CD14-positive monocyte (primary cell): ENCODE data around the gene TSSK2. TPM values are rescaled to one million over a fixed set of nuclear protein-coding genes. Genes with fewer than 3 reads are reported as not detected.

Experiments used
- DNase-seq, 3 donors: peaks; one replicate each; pipeline ENCODE4 v3.0.0-alpha.2; 2011 to 2022
- H2AFZ ChIP-seq: 2 replicates; pipeline ENCODE4 v1.6.0; 2012; ENCODE audit warnings: mild to moderate bottlenecking, low read depth, low read length, inconsistent platforms; ENCODE audit not compliant: insufficient read depth, poor library complexity, severe bottlenecking
- H3K27ac ChIP-seq, 2 donors: 1 replicate in 1 of 2; 2 replicates in 1 of 2; pipeline ENCODE4 v1.5.1; 2012 to 2013; ENCODE audit warnings: low read length in 2 of 2, control low read depth in 1 of 2, inconsistent platforms in 1 of 2, low read depth in 1 of 2, mild to moderate bottlenecking in 1 of 2
- H3K27me3 ChIP-seq, 2 donors: one replicate each; pipeline versions ENCODE4 v1.6.0 to v1.6.1; 2011 to 2013; ENCODE audit warnings: low read length in 2 of 2; ENCODE audit not compliant: control insufficient read depth in 2 of 2, insufficient read depth in 2 of 2
- H3K36me3 ChIP-seq, 2 donors: replicated peaks in 1 of 2; 1 replicate in 1 of 2; 2 replicates in 1 of 2; pipeline versions ENCODE4 v1.5.1 to v1.6.1; 2012 to 2013; ENCODE audit warnings: low read length in 2 of 2, control low read depth in 1 of 2, inconsistent platforms in 1 of 2, mild to moderate bottlenecking in 1 of 2; ENCODE audit not compliant: insufficient read depth in 2 of 2, control insufficient read depth in 1 of 2
- H3K4me1 ChIP-seq, 2 donors: 1 replicate in 1 of 2; 2 replicates in 1 of 2; pipeline versions ENCODE4 v1.5.1 to v1.6.1; 2012 to 2013; ENCODE audit warnings: low read length in 2 of 2, control low read depth in 1 of 2, inconsistent platforms in 1 of 2, mild to moderate bottlenecking in 1 of 2, moderate library complexity in 1 of 2; ENCODE audit not compliant: insufficient read depth in 2 of 2, control insufficient read depth in 1 of 2
- H3K4me2 ChIP-seq: replicated peaks from 2 replicates; pipeline ENCODE3; 2012; ENCODE audit warnings: low read length, moderate library complexity, mild to moderate bottlenecking; ENCODE audit not compliant: poor library complexity, severe bottlenecking; ENCODE audit errors: extremely low read depth
- H3K4me3 ChIP-seq, 3 experiments: fragments of 200-600 bp in 1 of 3; sonication (generic) in 1 of 3; replicated peaks in 1 of 3; 1 replicate in 2 of 3; 2 replicates in 1 of 3; pipeline ENCODE4 v1.5.1; 2011 to 2013; ENCODE audit warnings: low read length in 3 of 3, mild to moderate bottlenecking in 3 of 3, control low read depth in 2 of 3, low read depth in 2 of 3, inconsistent platforms in 1 of 3, moderate library complexity in 1 of 3
- H3K79me2 ChIP-seq: 2 replicates; pipeline ENCODE4 v1.6.0; 2012; ENCODE audit warnings: mild to moderate bottlenecking, control low read depth, inconsistent platforms, low read length, moderate library complexity; ENCODE audit not compliant: insufficient read depth
- H3K9ac ChIP-seq: 2 replicates; pipeline ENCODE4 v1.6.0; 2017; ENCODE audit warnings: low read length, mild to moderate bottlenecking; ENCODE audit not compliant: insufficient read depth, poor library complexity, severe bottlenecking
- H3K9me3 ChIP-seq, 2 donors: replicated peaks in 1 of 2; 1 replicate in 1 of 2; 2 replicates in 1 of 2; pipeline versions ENCODE4 v1.5.1 to v1.6.1; 2012 to 2013; ENCODE audit warnings: low read length in 2 of 2, control low read depth in 1 of 2; ENCODE audit not compliant: control insufficient read depth in 1 of 2, insufficient read depth in 1 of 2
- H4K20me1 ChIP-seq: 2 replicates; pipeline ENCODE4 v1.6.0; 2012; ENCODE audit warnings: mild to moderate bottlenecking, low read length, control low read depth, moderate library complexity; ENCODE audit not compliant: insufficient read depth
- H3K27ac Mint-ChIP-seq, 7 donors: one replicate each; pipeline ENCODE4 v1.8.0; 2020; ENCODE audit warnings: mild to moderate bottlenecking in 7 of 7, mixed read lengths in 7 of 7, moderate library complexity in 6 of 7, inconsistent platforms in 2 of 7
- H3K27me3 Mint-ChIP-seq, 3 donors: one replicate each; pipeline ENCODE4 v1.8.0; 2021 to 2022; ENCODE audit warnings: low read depth in 3 of 3, mild to moderate bottlenecking in 3 of 3, mixed read lengths in 3 of 3, moderate library complexity in 3 of 3, inconsistent platforms in 1 of 3
- H3K36me3 Mint-ChIP-seq, 2 donors: one replicate each; pipeline ENCODE4 v1.8.0; 2020; ENCODE audit warnings: mixed read lengths in 2 of 2, inconsistent platforms in 1 of 2, mild to moderate bottlenecking in 1 of 2
- H3K4me1 Mint-ChIP-seq: one replicate; pipeline ENCODE4 v1.8.0; 2020; ENCODE audit warnings: mild to moderate bottlenecking, mixed read lengths
- H3K4me3 Mint-ChIP-seq, 2 donors: one replicate each; pipeline ENCODE4 v1.8.0; 2020; ENCODE audit warnings: mild to moderate bottlenecking in 2 of 2, mixed read lengths in 2 of 2, moderate library complexity in 1 of 2
- H3K9me3 Mint-ChIP-seq, 7 donors: one replicate each; pipeline ENCODE4 v1.8.0; 2020 to 2022; ENCODE audit warnings: mixed read lengths in 7 of 7, mild to moderate bottlenecking in 6 of 7, moderate library complexity in 6 of 7, inconsistent platforms in 2 of 7
- CTCF ChIP-seq: fragments of 200-600 bp; IDR thresholded peaks from one replicate; pipeline ENCODE4 v1.8.0; 2022; ENCODE audit warnings: antibody characterized with exemption, mild to moderate bottlenecking
- WGBS: methylation state at CpG from one replicate; pipeline ENCODE4 v1.1.5; 2013; ENCODE audit warnings: missing lambda C conversion rate; ENCODE audit not compliant: insufficient coverage; 5-methylcytosine and 5-hydroxymethylcytosine counted together
- intact Hi-C, 2 donors: fragments of 100-400 bp; cut with micrococcal nuclease; formaldehyde crosslinking; loops; one replicate each; pipeline versions ENCODE4 v1.15.0 to v1.15.1; 2023
- polyA plus RNA-seq, 3 donors: library from polyadenylated mRNA; depleted of rRNA in 1 of 3; unstranded in 2 of 3; stranded (reverse) in 1 of 3; fragments of 300-500 nt in 2 of 3; fragments of >200 nt in 1 of 3; fragmentation: Illumina TruSeq in 2 of 3; gene quantifications; 1 replicate in 2 of 3; 2 replicates in 1 of 3; pipeline ENCODE4 v1.2.3, GENCODE V29; 2012 to 2021

Gene TSSK2
- polyA plus RNA-seq, 3 donors: 0.04 TPM; not detected in 2

GRCh38 chr22:19086417-19086816, 44.7 kb upstream of the TSSK2 start:
- H3K36me3 ChIP-seq: peaks cover 4 to 43% of the 10 kb centered on the region in 2 donors

GRCh38 chr22:19086896-19087295, 44.2 kb upstream of the TSSK2 start:
- Histone ChIP-seq H3K36me3 (peaks cover 4 to 38% of the 10 kb centered on the region in 2 donors), H3K9ac (peak overlapping the region; percentile 55), H3K4me2 (peak overlapping the region; percentile 77), H3K4me1 (peaks cover 51 to 59% of the 10 kb centered on the region in 2 donors), H3K27me3 (no peaks in the 10 kb centered on the region), H3K9me3 (no peaks in the 10 kb centered on the region), H3K27ac (peak overlapping the region; percentile 92 to 96), H2AFZ (no peak overlapping the region), H3K79me2 (peaks cover 67% of the 10 kb centered on the region), H4K20me1 (no peaks in the 10 kb centered on the region), H3K4me3 (peak overlapping the region in 1 of 3 experiments; percentile 70)
- no peak for TF ChIP-seq CTCF
- 80% methylated on average over 2 of the region's 3 CpGs for WGBS
- intact Hi-C loops: loop anchor here (1.0 to 5.0 kb wide), 2 partner anchors 22 to 35 kb away; partner anchors contain the start of gene DGCR2 (in 2 of the 2)
- peak in 2 of 3 donors; percentile 52 to 79 for DNase-seq
- Mint-ChIP-seq H3K27me3 (no peaks in the 10 kb centered on the region), H3K4me3 (peak overlapping the region in 1 of 2 donors; percentile 53), H3K27ac (peak overlapping the region; percentile 92 to 99 (median 96)), H3K9me3 (no peaks in the 10 kb centered on the region), H3K36me3 (peaks cover 28 to 52% of the 10 kb centered on the region in 2 donors), H3K4me1 (peaks cover 66% of the 10 kb centered on the region)

More at GRCh38 chr22:19086417-19086816, 44.7 kb upstream of the TSSK2 start:
- peak overlapping the region in 1 of 3 experiments; percentile 70 for H3K4me3 ChIP-seq
- Mint-ChIP-seq H3K9me3 (no peaks in the 10 kb centered on the region), H3K27ac (peak overlapping the region; percentile 92 to 99 (median 96)), H3K27me3 (no peaks in the 10 kb centered on the region), H3K36me3 (peaks cover 30 to 51% of the 10 kb centered on the region in 2 donors), H3K4me3 (peak overlapping the region; percentile 53 to 57), H3K4me1 (peaks cover 62% of the 10 kb centered on the region)
- intact Hi-C loops: loop anchor here (1.0 to 5.0 kb wide), 2 partner anchors 23 to 36 kb away; partner anchors contain the start of gene DGCR2 (in 2 of the 2)
- no peak for TF ChIP-seq CTCF
- H3K79me2 ChIP-seq: peaks cover 67% of the 10 kb centered on the region
- no peaks in the 10 kb centered on the region for H4K20me1 ChIP-seq
- peaks cover 50 to 54% of the 10 kb centered on the region in 2 donors for H3K4me1 ChIP-seq
- no peaks in the 10 kb centered on the region for H3K27me3 ChIP-seq
- peak; percentile 52 to 79 (median 57) for DNase-seq
- H3K4me2 ChIP-seq: peak overlapping the region; percentile 77
- H3K27ac ChIP-seq: peak overlapping the region; percentile 92 to 96
- peak overlapping the region; percentile 55 for H3K9ac ChIP-seq
- no peaks in the 10 kb centered on the region for H3K9me3 ChIP-seq
- no peak overlapping the region for H2AFZ ChIP-seq
- 0% methylated on average over 3 of the region's 6 CpGs for WGBS
